HG03342 (cell line): Measurements from ENCODE around the gene TSHZ2.

Experiments used
- ATAC-seq: cut with Tn5 transposase; IDR thresholded peaks from one replicate; pipeline ENCODE4 v1.9.1; 2021; ENCODE audit warnings: mild to moderate bottlenecking, moderate library complexity; ENCODE audit not compliant: unreplicated experiment

TSHZ2 gene

GRCh38 chr20:53055367-53056067 is 83.4 kb downstream of the TSHZ2 start:
- no peak for ATAC-seq

- no peak for ATAC-seq
Observed at GRCh38 chr20:53057579-53057978, 85.4 kb downstream of the TSHZ2 start.

- no peak for ATAC-seq
Observed at GRCh38 chr20:53059848-53060247, 87.7 kb downstream of the TSHZ2 start.

- ATAC-seq = no peak
Observed at GRCh38 chr20:53061192-53062108, 89.3 kb downstream of the TSHZ2 start.

- no peak for ATAC-seq
Observed at GRCh38 chr20:53064935-53065334, 92.8 kb downstream of the TSHZ2 start.

- ATAC-seq = no peak
Observed at GRCh38 chr20:53068241-53068640, 96.1 kb downstream of the TSHZ2 start.

GRCh38 chr20:53069132-53069531 is 97.0 kb downstream of the TSHZ2 start:
- no peak for ATAC-seq

- ATAC-seq = no peak
Observed at GRCh38 chr20:53070224-53070623, 98.1 kb downstream of the TSHZ2 start.

- no peak for ATAC-seq
Observed at GRCh38 chr20:53070706-53071392, 98.7 kb downstream of the TSHZ2 start.

- ATAC-seq = no peak
Observed at GRCh38 chr20:53071833-53072232, 99.7 kb downstream of the TSHZ2 start.

- no peak for ATAC-seq
Observed at GRCh38 chr20:53072923-53073579, 100.9 kb downstream of the TSHZ2 start.

- no peak for ATAC-seq
Observed at GRCh38 chr20:53073636-53074415, 101.7 kb downstream of the TSHZ2 start.

GRCh38 chr20:53074811-53075314 is 102.7 kb downstream of the TSHZ2 start:
- no peak for ATAC-seq

- ATAC-seq = no peak
Observed at GRCh38 chr20:53076668-53077067, 104.5 kb downstream of the TSHZ2 start.

GRCh38 chr20:53077373-53078205 is 105.4 kb downstream of the TSHZ2 start:
- no peak for ATAC-seq

- ATAC-seq = no peak
Observed at GRCh38 chr20:53078761-53079160, 106.6 kb downstream of the TSHZ2 start.

- ATAC-seq = no peak
Observed at GRCh38 chr20:53079261-53079691, 107.1 kb downstream of the TSHZ2 start.

- ATAC-seq = no peak
Observed at GRCh38 chr20:53079828-53080686, 107.9 kb downstream of the TSHZ2 start.
